SK-N-SH (cell line): Measurements from ENCODE around the gene MYO1F. TPM values are rescaled to one million over a fixed set of nuclear protein-coding genes. Genes with fewer than 3 reads are reported as not detected.

ENCODE experiments used
- CTCF ChIA-PET: fragments of 300-600, 350-600 bp; formaldehyde crosslinking; extraction: SDS; loops from one replicate; lab custom pipeline; 2021; lab: Yijun Ruan, JAX
- POLR2A ChIA-PET: fragments of 350-600 bp; sonication (Branson Sonifier 250); formaldehyde crosslinking; extraction: SDS; loops from one replicate; lab custom pipeline; 2020; ENCODE audit warnings: antibody characterized with exemption, inconsistent platforms; lab: Yijun Ruan, JAX
- DNase-seq: peaks from one replicate; pipeline ENCODE4 v3.0.0; 2012
- H2AFZ ChIP-seq: fragments of 200-600 bp; sonication (generic); 2 replicates; pipeline ENCODE4 v1.8.1; 2016; ENCODE audit warnings: antibody characterized with exemption, mild to moderate bottlenecking, low read depth
- H3F3A ChIP-seq: fragments of 200-600 bp; sonication (generic); replicated peaks from 2 replicates; pipeline ENCODE3; 2016; ENCODE audit warnings: antibody characterized with exemption, mild to moderate bottlenecking; ENCODE audit not compliant: insufficient read depth
- H3K27ac ChIP-seq, 2 experiments: fragments of 200-500 bp in 1 of 2; fragments of 200-600 bp in 1 of 2; sonication (Bioruptor generic) in 1 of 2; sonication (generic), shearing (Covaris generic) in 1 of 2; 2 replicates each; pipeline versions ENCODE4 v1.5.1 to v1.6.1; 2014 to 2016; ENCODE audit warnings: low read depth in 2 of 2, inconsistent platforms in 1 of 2, low read length in 1 of 2, mild to moderate bottlenecking in 1 of 2, mixed read lengths in 1 of 2
- H3K27me3 ChIP-seq: fragments of 200-600 bp; sonication (generic), shearing (Covaris generic); 2 replicates; pipeline ENCODE4 v1.6.1; 2016; ENCODE audit warnings: mixed run types; ENCODE audit not compliant: insufficient read depth
- H3K36me3 ChIP-seq, 2 experiments: fragments of 200-500 bp in 1 of 2; fragments of 200-600 bp in 1 of 2; sonication (Bioruptor generic) in 1 of 2; sonication (generic) in 1 of 2; replicated peaks in 1 of 2; 2 replicates each; pipeline versions ENCODE3 to v1.5.1; 2014 to 2016; ENCODE audit warnings: low read length in 1 of 2, mild to moderate bottlenecking in 1 of 2; ENCODE audit not compliant: insufficient read depth in 2 of 2, control insufficient read depth in 1 of 2
- H3K4me1 ChIP-seq, 2 experiments: fragments of 200-500 bp in 1 of 2; fragments of 200-600 bp in 1 of 2; sonication (Bioruptor generic) in 1 of 2; sonication (generic), shearing (Covaris generic) in 1 of 2; 2 replicates each; pipeline versions ENCODE4 v1.5.1 to v1.6.1; 2014 to 2016; ENCODE audit warnings: low read depth in 1 of 2, low read length in 1 of 2, mixed run types in 1 of 2; ENCODE audit not compliant: insufficient read depth in 2 of 2, control insufficient read depth in 1 of 2
- H3K4me2 ChIP-seq: fragments of 200-600 bp; sonication (generic), shearing (Covaris generic); 2 replicates; pipeline ENCODE4 v1.6.1; 2017; ENCODE audit warnings: mixed run types
- H3K4me3 ChIP-seq, 2 experiments: fragments of 200-500 bp in 1 of 2; fragments of 200-600 bp in 1 of 2; sonication (Bioruptor generic) in 1 of 2; sonication (generic), shearing (Covaris generic) in 1 of 2; 2 replicates each; pipeline versions ENCODE4 v1.5.1 to v1.8.1; 2014 to 2016; ENCODE audit warnings: low read depth in 2 of 2, inconsistent platforms in 1 of 2, low read length in 1 of 2, mild to moderate bottlenecking in 1 of 2, mixed read lengths in 1 of 2, moderate library complexity in 1 of 2
- H3K79me2 ChIP-seq: fragments of 200-600 bp; sonication (generic); 2 replicates; pipeline ENCODE4 v1.8.1; 2017; ENCODE audit warnings: mild to moderate bottlenecking; ENCODE audit not compliant: insufficient read depth
- H3K9ac ChIP-seq: fragments of 200-600 bp; sonication (generic); 2 replicates; pipeline ENCODE4 v1.6.1; 2017; ENCODE audit warnings: mixed run types
- H3K9me2 ChIP-seq: fragments of 200-600 bp; sonication (generic); 2 replicates; pipeline ENCODE4 v1.6.1; 2017; ENCODE audit warnings: mixed run types
- H3K9me3 ChIP-seq: fragments of 200-600 bp; sonication (generic); 2 replicates; pipeline ENCODE4 v1.6.1; 2017; ENCODE audit warnings: mixed run types, mild to moderate bottlenecking, moderate library complexity
- H4K20me1 ChIP-seq: fragments of 200-600 bp; sonication (generic); 2 replicates; pipeline ENCODE4 v1.6.1; 2017; ENCODE audit warnings: mild to moderate bottlenecking, mixed run types; ENCODE audit not compliant: insufficient read depth
- CHD2 ChIP-seq: fragments of 150-350 bp; IDR thresholded peaks from 2 replicates; pipeline ENCODE4 v1.6.1; 2018; ENCODE audit warnings: low read length; ENCODE audit not compliant: partially characterized antibody
- CTCF ChIP-seq: fragments of 200-600 bp; sonication (generic); IDR thresholded peaks from 2 replicates; pipeline ENCODE4 v1.6.1; 2017; ENCODE audit warnings: antibody characterized with exemption, mild to moderate bottlenecking, moderate library complexity
- FOXJ3 ChIP-seq: sonication (generic); formaldehyde crosslinking; IDR thresholded peaks from 2 replicates; pipeline ENCODE4 v1.5.1; 2020; ENCODE audit warnings: mild to moderate bottlenecking, missing genetic modification reagents
- MAX ChIP-seq: IDR thresholded peaks from 2 replicates; pipeline ENCODE4 v1.4.0; 2012; ENCODE audit warnings: low read depth
- MXI1 ChIP-seq: IDR thresholded peaks from 2 replicates; pipeline ENCODE4 v1.6.1; 2012; ENCODE audit warnings: mild to moderate bottlenecking, low read depth, low read length, improper control_type of control experiment
- NFIC ChIP-seq: IDR thresholded peaks from 2 replicates; pipeline ENCODE4 v1.4.0; 2012; ENCODE audit warnings: borderline replicate concordance
- POLR2AphosphoS5 ChIP-seq: IDR thresholded peaks from 2 replicates; pipeline ENCODE4 v1.6.1; 2012; ENCODE audit warnings: low read depth, low read length
- RAD21 ChIP-seq: IDR thresholded peaks from 2 replicates; pipeline ENCODE4 v1.6.1; 2012; ENCODE audit warnings: mild to moderate bottlenecking, low read length
- RCOR1 ChIP-seq: fragments of 150-350 bp; IDR thresholded peaks from 2 replicates; pipeline ENCODE4 v1.6.1; 2017; ENCODE audit warnings: antibody characterized with exemption, low read length
- REST ChIP-seq: IDR thresholded peaks from 2 replicates; pipeline ENCODE4 v1.6.1; 2012; ENCODE audit warnings: mild to moderate bottlenecking, low read depth, low read length, moderate library complexity
- RXRA ChIP-seq: IDR thresholded peaks from 2 replicates; pipeline ENCODE4 v1.4.0; 2012; ENCODE audit warnings: low read depth, mild to moderate bottlenecking, borderline replicate concordance
- SIN3A ChIP-seq: IDR thresholded peaks from 2 replicates; pipeline ENCODE4 v1.6.1; 2012; ENCODE audit warnings: low read depth, mild to moderate bottlenecking, low read length, moderate library complexity, borderline replicate concordance
- SMC3 ChIP-seq: IDR thresholded peaks from 2 replicates; pipeline ENCODE4 v1.6.1; 2012; ENCODE audit warnings: low read depth, low read length, improper control_type of control experiment
- TEAD4 ChIP-seq: IDR thresholded peaks from 2 replicates; pipeline ENCODE4 v1.4.0; 2012; ENCODE audit warnings: mild to moderate bottlenecking, borderline replicate concordance; ENCODE audit not compliant: insufficient read depth
- USF1 ChIP-seq: IDR thresholded peaks from 2 replicates; pipeline ENCODE4 v1.4.0; 2012; ENCODE audit warnings: low read depth, borderline replicate concordance
- WGBS: methylation state at CpG from one replicate; pipeline ENCODE4 v1.1.6; 2017; ENCODE audit warnings: low lambda C conversion rate; 5-methylcytosine and 5-hydroxymethylcytosine counted together
- polyA plus RNA-seq, 3 experiments: library from polyadenylated mRNA; depleted of rRNA; stranded (reverse); fragments of >200 nt; gene quantifications; 2 replicates each; pipeline ENCODE4 v1.2.3, GENCODE V29; 2012

MYO1F gene
- polyA plus RNA-seq, 1 of the 3 experiments (the other 2 are of a cell fraction) = 0.51 TPM

GRCh38 chr19:8505680-8506401, 71.4 kb downstream of the MYO1F start:
- WGBS = 5% methylated on average over 26 of the region's 56 CpGs
- peaks cover 0 to 5% of the 10 kb centered on the region in 2 experiments; a peak in 1 of 4 replicates for H3K4me1 ChIP-seq
- DNase-seq = peak; percentile 98
- peak overlapping the region; percentile 35; the same call in 1 of the 2 replicates for H3K9ac ChIP-seq
- H3F3A ChIP-seq = no peaks in the 10 kb centered on the region
- H3K27ac ChIP-seq = peak overlapping the region in 1 of 2 experiments; percentile 48; a peak in 2 of 4 replicates
- H3K9me3 ChIP-seq = no peaks in the 10 kb centered on the region
- H4K20me1 ChIP-seq = no peaks in the 10 kb centered on the region
- POLR2A ChIA-PET = interaction anchor here (0.6 to 1.8 kb wide), 6 partner anchors 8 to 185 kb away, joined by 3 to 7 read pairs (median 5); partner anchors contain the start of genes MARCHF2, NDUFA7, RPS28 and ZNF414
- peak overlapping the region; percentile 91; the same call in 1 of the 2 replicates for H2AFZ ChIP-seq
- H3K36me3 ChIP-seq = peaks cover 0 to 2% of the 10 kb centered on the region in 2 experiments
- TF ChIP-seq TEAD4 (0 out of 2 replicates have a peak, but pooled peaks have one; percentile 43), SMC3 (peak; percentile 77), CHD2 (peak; percentile 53), REST (0 out of 2 replicates have a peak, but pooled peaks have one; percentile 37), RAD21 (peak; percentile 73), RXRA (no peak), POLR2AphosphoS5 (0 out of 2 replicates have a peak, but pooled peaks have one; percentile 14), CTCF (peak; percentile 91), SIN3A (0 out of 2 replicates have a peak, but pooled peaks have one; percentile 33), USF1 (peak; percentile 81), FOXJ3 (CRISPR knock-in tag) (no peak), MXI1 (peak; percentile 74), RCOR1 (no peak), MAX (peak; percentile 90), NFIC (no peak)
- TF ChIP-seq, all 33 proteins: peak for 11
- Histone ChIP-seq H3K27me3 (no peaks in the 10 kb centered on the region), H3K79me2 (no peaks in the 10 kb centered on the region), H3K4me2 (peak overlapping the region; percentile 91), H3K4me3 (peak overlapping the region; percentile 54 to 69), H3K9me2 (no peaks in the 10 kb centered on the region)
- CTCF ChIA-PET = interaction anchor here (0.6 to 4.4 kb wide), 41 partner anchors 8 to 1326 kb away, joined by 3 to 51 read pairs (median 4); partner anchors contain the start of genes KANK3, MARCHF2, MYO1F and NDUFA7
